ENCODE data around the gene GATA5. TPM values are rescaled to one million over a fixed set of nuclear protein-coding genes. Genes with fewer than 3 reads are reported as not detected.

GATA5 gene
- total and polyA plus RNA-seq, 10 of the 15 experiments (the other 5 are each of a cell fraction or from before 2014, with no cell fraction given) = not detected

GRCh38 chr20:62461157-62461556 is 14.6 kb downstream of the GATA5 start:
- Histone ChIP-seq H3K27me3 (replicated peaks in 1 of 2; ENCODE audit: control insufficient read depth in 2 of 2, insufficient read depth in 2 of 2, low read length in 1 of 2) (no peaks in the 10 kb centered on the region; a peak in 1 of 4 replicates), H3K36me3 (ENCODE audit: control insufficient read depth in 2 of 2, insufficient read depth in 2 of 2, low read length in 1 of 2) (no peaks in the 10 kb centered on the region), H3K27ac (ENCODE audit: control insufficient read depth, insufficient read depth) (no peak overlapping the region), H3K9me3 (replicated peaks; ENCODE audit: control insufficient read depth, insufficient read depth, low read length) (no peaks in the 10 kb centered on the region), H3K9ac (ENCODE audit: control insufficient read depth, insufficient read depth, low read length) (no peak overlapping the region), H3K4me2 (ENCODE audit: control insufficient read depth, insufficient read depth) (no peak overlapping the region), H2AFZ (ENCODE audit: control insufficient read depth, low read depth, low read length) (no peak overlapping the region), H4K20me1 (ENCODE audit: control insufficient read depth, insufficient read depth) (no peaks in the 10 kb centered on the region), H3K4me1 (ENCODE audit: control insufficient read depth, insufficient read depth, low read length) (no peaks in the 10 kb centered on the region), H3K4me3 (no peak overlapping the region), H3K79me2 (ENCODE audit: control insufficient read depth, insufficient read depth, low read length) (no peaks in the 10 kb centered on the region)
- ChIA-PET SMC1A (ENCODE audit: uncharacterized antibody, unreplicated experiment) (no interaction called here), CTCF (no interaction called here), RAD21 (ENCODE audit: unreplicated experiment) (no interaction called here), POLR2A (no interaction called here)
- FAIRE-seq (no peak), DNase-seq (ENCODE audit: low read depth, low spot score) (no peak), ATAC-seq (no peak)
- BruUV-seq (replicated peaks) = no TSS peak
- 44% methylated on average over 10 of the region's 10 CpGs for WGBS (ENCODE audit: insufficient coverage, insufficient replicate concordance, low lambda C conversion rate, missing lambda C conversion rate)
- in situ Hi-C loops (cut with MboI) (no loop called here), intact Hi-C loops (cut with micrococcal nuclease; ENCODE audit: unreplicated experiment) (no loop called here)
- no peak for TF ChIP-seq ATF7 (IDR thresholded peaks at IDR 0.05; ENCODE audit: low read depth)
- TF ChIP-seq RB1 (IDR thresholded peaks at IDR 0.05; ENCODE audit: borderline replicate concordance) = no peak
- TF ChIP-seq PRDM15 (CRISPR knock-in tag; IDR thresholded peaks at IDR 0.05) = no peak
- TF ChIP-seq, protein P1, sequence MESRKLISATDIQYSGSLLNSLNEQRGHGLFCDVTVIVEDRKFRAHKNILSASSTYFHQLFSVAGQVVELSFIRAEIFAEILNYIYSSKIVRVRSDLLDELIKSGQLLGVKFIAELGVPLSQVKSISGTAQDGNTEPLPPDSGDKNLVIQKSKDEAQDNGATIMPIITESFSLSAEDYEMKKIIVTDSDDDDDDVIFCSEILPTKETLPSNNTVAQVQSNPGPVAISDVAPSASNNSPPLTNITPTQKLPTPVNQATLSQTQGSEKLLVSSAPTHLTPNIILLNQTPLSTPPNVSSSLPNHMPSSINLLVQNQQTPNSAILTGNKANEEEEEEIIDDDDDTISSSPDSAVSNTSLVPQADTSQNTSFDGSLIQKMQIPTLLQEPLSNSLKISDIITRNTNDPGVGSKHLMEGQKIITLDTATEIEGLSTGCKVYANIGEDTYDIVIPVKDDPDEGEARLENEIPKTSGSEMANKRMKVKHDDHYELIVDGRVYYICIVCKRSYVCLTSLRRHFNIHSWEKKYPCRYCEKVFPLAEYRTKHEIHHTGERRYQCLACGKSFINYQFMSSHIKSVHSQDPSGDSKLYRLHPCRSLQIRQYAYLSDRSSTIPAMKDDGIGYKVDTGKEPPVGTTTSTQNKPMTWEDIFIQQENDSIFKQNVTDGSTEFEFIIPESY (IDR thresholded peaks at IDR 0.05) = no peak
- TF ChIP-seq MYB (IDR thresholded peaks at IDR 0.05; ENCODE audit: borderline replicate concordance, low read depth, low read length) = no peak
- TF ChIP-seq HCFC1 (IDR thresholded peaks at IDR 0.05; ENCODE audit: low read length) = no peak
- no peak for TF ChIP-seq BCLAF1 (IDR thresholded peaks at IDR 0.05)
- no peak for TF ChIP-seq RAD51 (IDR thresholded peaks at IDR 0.05)
- no peak for TF ChIP-seq MTA2 (IDR thresholded peaks at IDR 0.05; ENCODE audit: low read depth)
- TF ChIP-seq ZBTB4 (CRISPR knock-in tag; IDR thresholded peaks at IDR 0.05) = no peak
- no peak for TF ChIP-seq MXI1 (IDR thresholded peaks at IDR 0.05; ENCODE audit: low read depth, low read length)
